Measurements from ENCODE around the gene ABCB11. TPM values are rescaled to one million over a fixed set of nuclear protein-coding genes. Genes with fewer than 3 reads are reported as not detected.

ABCB11 gene
- total RNA-seq, 1 donor from 2014 or later: 0.02 TPM

GRCh38 chr2:169009865-169010579, 21.1 kb downstream of the ABCB11 start:
- Histone ChIP-seq H3K4me2 (ENCODE audit: low read length) (no peak overlapping the region), H3K36me3 (ENCODE audit: insufficient read depth, low read length) (no peaks in the 10 kb centered on the region), H2AFZ (ENCODE audit: low read depth, low read length) (no peak overlapping the region), H3K9me3 (ENCODE audit: insufficient read depth, low read depth, low read length) (no peaks in the 10 kb centered on the region), H3K79me2 (ENCODE audit: insufficient read depth, low read length) (no peaks in the 10 kb centered on the region), H3K27ac (ENCODE audit: low read depth, low read length) (no peak overlapping the region), H3K27me3 (ENCODE audit: insufficient read depth, low read length) (no peaks in the 10 kb centered on the region), H3K9ac (ENCODE audit: low read length) (no peak overlapping the region), H3K4me1 (ENCODE audit: insufficient read depth, low read length) (peaks cover 28% of the 10 kb centered on the region), H4K20me1 (ENCODE audit: insufficient read depth, low read length) (no peaks in the 10 kb centered on the region), H3K4me3 (ENCODE audit: insufficient read depth, low read depth, low read length) (no peak overlapping the region)
- H3K4me3 Mint-ChIP-seq (ENCODE audit: unreplicated experiment): no peak overlapping the region
- no peak overlapping the region for H3K27ac Mint-ChIP-seq (ENCODE audit: unreplicated experiment)
- H3K27me3 Mint-ChIP-seq (ENCODE audit: low read depth, unreplicated experiment): no peaks in the 10 kb centered on the region
- H3K9me3 Mint-ChIP-seq (ENCODE audit: unreplicated experiment): peaks cover 2% of the 10 kb centered on the region
- peaks cover 19% of the 10 kb centered on the region for H3K4me1 Mint-ChIP-seq (ENCODE audit: low read depth, unreplicated experiment)
- FAIRE-seq: no peak
- TF ChIP-seq EZH2 (IDR thresholded peaks at IDR 0.05; ENCODE audit: insufficient read depth, low read length): no peak
- TF ChIP-seq, protein P1, sequence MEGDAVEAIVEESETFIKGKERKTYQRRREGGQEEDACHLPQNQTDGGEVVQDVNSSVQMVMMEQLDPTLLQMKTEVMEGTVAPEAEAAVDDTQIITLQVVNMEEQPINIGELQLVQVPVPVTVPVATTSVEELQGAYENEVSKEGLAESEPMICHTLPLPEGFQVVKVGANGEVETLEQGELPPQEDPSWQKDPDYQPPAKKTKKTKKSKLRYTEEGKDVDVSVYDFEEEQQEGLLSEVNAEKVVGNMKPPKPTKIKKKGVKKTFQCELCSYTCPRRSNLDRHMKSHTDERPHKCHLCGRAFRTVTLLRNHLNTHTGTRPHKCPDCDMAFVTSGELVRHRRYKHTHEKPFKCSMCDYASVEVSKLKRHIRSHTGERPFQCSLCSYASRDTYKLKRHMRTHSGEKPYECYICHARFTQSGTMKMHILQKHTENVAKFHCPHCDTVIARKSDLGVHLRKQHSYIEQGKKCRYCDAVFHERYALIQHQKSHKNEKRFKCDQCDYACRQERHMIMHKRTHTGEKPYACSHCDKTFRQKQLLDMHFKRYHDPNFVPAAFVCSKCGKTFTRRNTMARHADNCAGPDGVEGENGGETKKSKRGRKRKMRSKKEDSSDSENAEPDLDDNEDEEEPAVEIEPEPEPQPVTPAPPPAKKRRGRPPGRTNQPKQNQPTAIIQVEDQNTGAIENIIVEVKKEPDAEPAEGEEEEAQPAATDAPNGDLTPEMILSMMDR (IDR thresholded peaks at IDR 0.05; ENCODE audit: insufficient read depth, low read depth, low read length): no peak
- no peaks in the 10 kb centered on the region for H3K36me3 Mint-ChIP-seq (ENCODE audit: low read depth, unreplicated experiment)
- no peak for DNase-seq (ENCODE audit: low read depth)

- no peak overlapping the region for H3K27ac Mint-ChIP-seq (ENCODE audit: unreplicated experiment)
- no peak overlapping the region for H3K4me3 ChIP-seq (ENCODE audit: insufficient read depth, low read depth, low read length)
- H3K27me3 Mint-ChIP-seq (ENCODE audit: low read depth, unreplicated experiment): no peaks in the 10 kb centered on the region
- H3K9ac ChIP-seq (ENCODE audit: low read length): no peak overlapping the region
- no peak for DNase-seq (ENCODE audit: low read depth)
- no peak overlapping the region for H3K27ac ChIP-seq (ENCODE audit: low read depth, low read length)
- H3K9me3 Mint-ChIP-seq (ENCODE audit: unreplicated experiment): peaks cover 5% of the 10 kb centered on the region
- peaks cover 25% of the 10 kb centered on the region for H3K4me1 ChIP-seq (ENCODE audit: insufficient read depth, low read length)
- H4K20me1 ChIP-seq (ENCODE audit: insufficient read depth, low read length): no peaks in the 10 kb centered on the region
- H3K79me2 ChIP-seq (ENCODE audit: insufficient read depth, low read length): no peaks in the 10 kb centered on the region
- H3K36me3 ChIP-seq (ENCODE audit: insufficient read depth, low read length): no peaks in the 10 kb centered on the region
- H3K4me3 Mint-ChIP-seq (ENCODE audit: unreplicated experiment): no peak overlapping the region
- no peaks in the 10 kb centered on the region for H3K9me3 ChIP-seq (ENCODE audit: insufficient read depth, low read depth, low read length)
- no peaks in the 10 kb centered on the region for H3K27me3 ChIP-seq (ENCODE audit: insufficient read depth, low read length)
- no peaks in the 10 kb centered on the region for H3K36me3 Mint-ChIP-seq (ENCODE audit: low read depth, unreplicated experiment)
- no peak overlapping the region for H2AFZ ChIP-seq (ENCODE audit: low read depth, low read length)
- H3K4me2 ChIP-seq (ENCODE audit: low read length): no peak overlapping the region
- peaks cover 16% of the 10 kb centered on the region for H3K4me1 Mint-ChIP-seq (ENCODE audit: low read depth, unreplicated experiment)
- TF ChIP-seq, protein P1 (IDR thresholded peaks at IDR 0.05; ENCODE audit: insufficient read depth, low read depth, low read length): no peak
- no peak for TF ChIP-seq EZH2 (IDR thresholded peaks at IDR 0.05; ENCODE audit: insufficient read depth, low read length)
- no peak for FAIRE-seq
Measured at GRCh38 chr2:169007941-169008340, 23.2 kb downstream of the ABCB11 start.

GRCh38 chr2:169007356-169007755, 23.8 kb downstream of the ABCB11 start:
- FAIRE-seq (no peak), DNase-seq (ENCODE audit: low read depth) (no peak)
- no peaks in the 10 kb centered on the region for H3K27me3 Mint-ChIP-seq (ENCODE audit: low read depth, unreplicated experiment)
- no peak overlapping the region for H3K27ac Mint-ChIP-seq (ENCODE audit: unreplicated experiment)
- H3K36me3 ChIP-seq (ENCODE audit: insufficient read depth, low read length): no peaks in the 10 kb centered on the region
- H4K20me1 ChIP-seq (ENCODE audit: insufficient read depth, low read length): no peaks in the 10 kb centered on the region
- no peak overlapping the region for H3K4me3 Mint-ChIP-seq (ENCODE audit: unreplicated experiment)
- peaks cover 18% of the 10 kb centered on the region for H3K4me1 Mint-ChIP-seq (ENCODE audit: low read depth, unreplicated experiment)
- no peaks in the 10 kb centered on the region for H3K9me3 ChIP-seq (ENCODE audit: insufficient read depth, low read depth, low read length)
- no peaks in the 10 kb centered on the region for H3K79me2 ChIP-seq (ENCODE audit: insufficient read depth, low read length)
- no peak overlapping the region for H3K4me2 ChIP-seq (ENCODE audit: low read length)
- no peaks in the 10 kb centered on the region for H3K36me3 Mint-ChIP-seq (ENCODE audit: low read depth, unreplicated experiment)
- H3K27me3 ChIP-seq (ENCODE audit: insufficient read depth, low read length): no peaks in the 10 kb centered on the region
- H3K4me1 ChIP-seq (ENCODE audit: insufficient read depth, low read length): peaks cover 20% of the 10 kb centered on the region
- no peak overlapping the region for H2AFZ ChIP-seq (ENCODE audit: low read depth, low read length)
- peaks cover 5% of the 10 kb centered on the region for H3K9me3 Mint-ChIP-seq (ENCODE audit: unreplicated experiment)
- H3K9ac ChIP-seq (ENCODE audit: low read length): no peak overlapping the region
- TF ChIP-seq, protein P1 (IDR thresholded peaks at IDR 0.05; ENCODE audit: insufficient read depth, low read depth, low read length): no peak
- TF ChIP-seq EZH2 (IDR thresholded peaks at IDR 0.05; ENCODE audit: insufficient read depth, low read length): no peak
- H3K27ac ChIP-seq (ENCODE audit: low read depth, low read length): no peak overlapping the region
- no peak overlapping the region for H3K4me3 ChIP-seq (ENCODE audit: insufficient read depth, low read depth, low read length)
